Right lobe of liver (tissue), 6 donors: Measurements from ENCODE around the gene PRRC2A. TPM values are rescaled to one million over a fixed set of nuclear protein-coding genes. Genes with fewer than 3 reads are reported as not detected.

Experiments
- ATAC-seq, 4 donors: fragments of 200-7000 bp; cut with Tn5 transposase; one replicate each; pipeline ENCODE4 v1.9.1; 2020; ENCODE audit warnings: mild to moderate bottlenecking in 4 of 4, moderate library complexity in 4 of 4
- DNase-seq, 3 donors: peaks; one replicate each; pipeline ENCODE4 v3.0.0-alpha.2; 2020
- H3K27ac ChIP-seq, 3 donors: fragments of 200-600 bp; one replicate each; pipeline ENCODE4 v1.8.0; 2022
- H3K27me3 ChIP-seq, 2 donors: fragments of 200-600 bp; one replicate each; pipeline ENCODE4 v1.8.0; 2022
- H3K36me3 ChIP-seq, 4 donors: fragments of 200-600 bp; sonication (generic) in 1 of 4; one replicate each; pipeline versions ENCODE4 v1.5.1 to v1.8.0; 2017 to 2022; ENCODE audit warnings: control low read depth in 1 of 4
- H3K4me1 ChIP-seq, 4 donors: fragments of 200-600 bp; sonication (generic) in 1 of 4; one replicate each; pipeline versions ENCODE4 v1.5.1 to v1.8.0; 2017 to 2022; ENCODE audit warnings: control low read depth in 1 of 4
- H3K4me3 ChIP-seq, 3 donors: fragments of 200-600 bp; one replicate each; pipeline ENCODE4 v1.8.0; 2022
- H3K9me3 ChIP-seq, 4 donors: fragments of 200-600 bp; sonication (generic) in 1 of 4; one replicate each; pipeline versions ENCODE4 v1.5.1 to v1.8.0; 2017 to 2022; ENCODE audit warnings: control low read depth in 1 of 4
- POLR2A ChIP-seq: fragments of 450-650 bp; IDR thresholded peaks from one replicate; pipeline ENCODE4 v1.6.1; 2017; ENCODE audit warnings: antibody characterized with exemption, mild to moderate bottlenecking
- WGBS: methylation state at CpG from one replicate; pipeline ENCODE4 v1.1.6; 2018; ENCODE audit warnings: low coverage, low lambda C conversion rate; ENCODE audit not compliant: insufficient coverage; ENCODE audit errors: missing lambda C conversion rate; 5-methylcytosine and 5-hydroxymethylcytosine counted together
- intact Hi-C, 2 donors: fragments of 100-400 bp; cut with DNase I; formaldehyde crosslinking; loops; one replicate each; pipeline versions ENCODE4 v1.11.2 to v1.14.1; 2022
- microRNA-seq, 2 donors: library from miRNA; unstranded; fragments of <30 nt; microRNA quantifications; one replicate each; pipeline ENCODE4, GENCODE V29; 2019 to 2020
- small RNA-seq, 2 experiments: library from RNA; depleted of rRNA; stranded (forward); fragments of <200 nt; gene quantifications; one replicate each; pipeline ENCODE3, GENCODE V24; 2016
- total RNA-seq, 6 experiments: library from RNA; depleted of rRNA in 2 of 6; stranded (reverse); fragments of >200 nt in 2 of 6; fragmentation: NEBNext Ultra II Directional in 3 of 6; extraction: Animal tissue kit (Norgen Biotek cat#: 25700) in 3 of 6; gene quantifications; one replicate each; pipeline versions ENCODE4 v1.1.0 to v1.2.4, GENCODE V29; 2016 to 2023
- TF ChIP-seq, protein P1 (sequence below), 4 donors: fragments of 200-600 bp in 3 of 4; fragments of 450-650 bp in 1 of 4; IDR thresholded peaks; one replicate each; pipeline versions ENCODE4 v1.5.1 to v1.8.0; 2016 to 2022; ENCODE audit warnings: antibody characterized with exemption in 4 of 4, mild to moderate bottlenecking in 2 of 4
- donor health status: DM: no; HTN: yes; CAD: no.
- donor health status: DM: no; HTN: no; CAD: no.
- donor health status: DM: no; HTN: no; CAD: no.
- donor health status: DM: no; HTN: yes; CAD: no.
- donor health status: DM: no; HTN: yes; CAD: no.

The PRRC2A gene
- total RNA-seq, 6 experiments from 2014 or later = 34.7 to 59.6 (median 39.4) TPM

DNA sequence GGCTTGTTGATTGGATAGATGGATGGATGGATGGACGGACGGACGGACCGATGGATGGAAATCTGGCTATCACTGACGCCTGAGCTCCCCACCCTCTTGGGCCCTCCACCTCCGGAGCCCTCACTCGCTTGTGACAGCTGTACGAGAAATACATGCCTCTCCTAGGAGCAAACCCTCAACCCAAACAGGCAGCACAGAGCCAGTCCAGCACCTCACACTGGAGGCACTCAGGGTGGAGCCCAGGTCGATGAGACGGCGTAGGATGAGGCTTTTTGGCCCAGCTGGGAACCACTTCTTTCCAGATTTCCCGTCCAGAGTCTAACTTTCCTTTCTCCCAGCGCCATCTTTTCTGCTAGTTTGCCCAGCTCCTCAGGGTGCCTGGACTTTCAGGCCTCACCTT, 63.1 kb downstream of the PRRC2A start:
- ATAC-seq (no peak), DNase-seq (no peak)
- no peak overlapping the region for H3K4me3 ChIP-seq
- H3K27me3 ChIP-seq = no peaks in the 10 kb centered on the region
- TF ChIP-seq POLR2A = no peak
- TF ChIP-seq, protein P1, sequence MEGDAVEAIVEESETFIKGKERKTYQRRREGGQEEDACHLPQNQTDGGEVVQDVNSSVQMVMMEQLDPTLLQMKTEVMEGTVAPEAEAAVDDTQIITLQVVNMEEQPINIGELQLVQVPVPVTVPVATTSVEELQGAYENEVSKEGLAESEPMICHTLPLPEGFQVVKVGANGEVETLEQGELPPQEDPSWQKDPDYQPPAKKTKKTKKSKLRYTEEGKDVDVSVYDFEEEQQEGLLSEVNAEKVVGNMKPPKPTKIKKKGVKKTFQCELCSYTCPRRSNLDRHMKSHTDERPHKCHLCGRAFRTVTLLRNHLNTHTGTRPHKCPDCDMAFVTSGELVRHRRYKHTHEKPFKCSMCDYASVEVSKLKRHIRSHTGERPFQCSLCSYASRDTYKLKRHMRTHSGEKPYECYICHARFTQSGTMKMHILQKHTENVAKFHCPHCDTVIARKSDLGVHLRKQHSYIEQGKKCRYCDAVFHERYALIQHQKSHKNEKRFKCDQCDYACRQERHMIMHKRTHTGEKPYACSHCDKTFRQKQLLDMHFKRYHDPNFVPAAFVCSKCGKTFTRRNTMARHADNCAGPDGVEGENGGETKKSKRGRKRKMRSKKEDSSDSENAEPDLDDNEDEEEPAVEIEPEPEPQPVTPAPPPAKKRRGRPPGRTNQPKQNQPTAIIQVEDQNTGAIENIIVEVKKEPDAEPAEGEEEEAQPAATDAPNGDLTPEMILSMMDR (IDR thresholded peaks at IDR 0.05) = no peak
- intact Hi-C loops = loop anchor here (10.0 kb wide), 1 partner anchor 81 kb away; the partner anchor contains the start of gene SAPCD1 (in 2 of the 2)
- H3K4me1 ChIP-seq = peaks cover 0 to 16% (median 0%) of the 10 kb centered on the region in 4 donors
- H3K27ac ChIP-seq = peak overlapping the region in 1 of 3 donors; percentile 60
- H3K36me3 ChIP-seq = peaks cover 0 to 22% (median 7%) of the 10 kb centered on the region in 4 donors
- no peaks in the 10 kb centered on the region for H3K9me3 ChIP-seq
- 82% methylated on average over 6 of the region's 13 CpGs for WGBS

DNA sequence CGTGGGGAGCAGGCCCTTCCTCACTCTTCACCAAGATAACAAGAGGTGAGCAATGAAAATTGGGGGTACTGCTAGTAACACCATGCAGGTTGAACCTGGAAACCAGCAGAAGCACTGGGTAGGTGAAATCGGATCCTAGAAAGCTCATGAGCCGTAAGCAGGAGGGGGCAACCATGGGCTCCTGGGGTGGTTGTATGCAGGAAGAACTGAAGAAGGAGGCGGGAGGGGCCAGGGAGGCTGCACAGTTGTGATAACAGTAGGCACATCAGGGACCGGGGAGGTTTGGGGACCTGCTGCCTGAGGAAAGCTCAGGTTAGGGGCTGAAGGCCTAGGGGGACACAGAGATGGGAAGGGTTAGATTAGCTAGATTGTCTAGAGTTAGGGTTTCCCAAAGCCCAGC, 66.0 kb downstream of the PRRC2A start:
- no peaks in the 10 kb centered on the region for H3K27me3 ChIP-seq
- intact Hi-C loops = loop anchor here (10.0 kb wide), 1 partner anchor 78 kb away; the partner anchor contains the start of gene SAPCD1 (in 2 of the 2)
- peaks cover 0 to 43% (median 19%) of the 10 kb centered on the region in 4 donors for H3K36me3 ChIP-seq
- H3K27ac ChIP-seq = no peak overlapping the region
- H3K9me3 ChIP-seq = no peaks in the 10 kb centered on the region
- H3K4me1 ChIP-seq = peaks cover 0 to 6% (median 0%) of the 10 kb centered on the region in 4 donors
- ATAC-seq (no peak), DNase-seq (no peak)
- WGBS = 78% methylated on average over 4 of the region's 5 CpGs
- H3K4me3 ChIP-seq = no peak overlapping the region
- no peak for TF ChIP-seq POLR2A

DNA sequence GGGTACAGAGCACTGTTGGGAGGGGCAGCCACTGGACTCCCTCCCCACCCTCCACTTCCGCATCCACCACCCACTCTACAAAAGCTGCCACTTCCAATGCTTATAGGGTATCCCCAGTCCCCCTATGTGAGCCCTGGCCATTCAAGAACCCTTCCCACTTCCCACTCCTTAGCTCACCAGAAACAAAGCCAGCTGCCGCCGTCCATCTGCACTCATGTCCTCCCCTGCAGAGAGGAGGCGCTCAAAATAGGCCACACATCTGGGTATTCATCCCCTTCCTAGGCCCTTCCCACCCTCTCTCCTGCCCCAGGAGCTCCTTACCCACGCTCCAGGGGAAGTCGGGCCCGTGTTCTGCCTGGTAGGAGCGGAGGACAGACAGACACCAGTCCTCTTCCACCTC, 66.8 kb downstream of the PRRC2A start:
- Histone ChIP-seq H3K4me1 (peaks cover 0 to 5% (median 0%) of the 10 kb centered on the region in 4 donors), H3K27ac (no peak overlapping the region), H3K4me3 (no peak overlapping the region), H3K9me3 (no peaks in the 10 kb centered on the region), H3K27me3 (no peaks in the 10 kb centered on the region), H3K36me3 (peaks cover 0 to 52% (median 21%) of the 10 kb centered on the region in 4 donors)
- TF ChIP-seq, protein P1 (IDR thresholded peaks at IDR 0.05) = no peak
- TF ChIP-seq POLR2A = no peak
- intact Hi-C loops = loop anchor here (10.0 kb wide), 1 partner anchor 77 kb away; the partner anchor contains the start of gene SAPCD1 (in 2 of the 2)
- DNase-seq (no peak), ATAC-seq (no peak)
- WGBS = 74% methylated on average over 5 of the region's 8 CpGs

Small RNA genes within 50 kb of the gene (microRNA-seq; reads per million reads assigned to microRNA genes)
- gene MIR6832 = 0 reads per million in 2 donors

Small RNA genes within 50 kb of the gene (small RNA-seq; reads per million reads assigned to genes)
- gene MIR6832 = 0 reads per million in 2 experiments
- 0 reads per million in 2 experiments for gene RF00019
- gene SNORA38 = 4.7 to 13.7 reads per million in 2 experiments
- gene UQCRHP1 = 0 reads per million in 2 experiments

Other genes with a start within 250 kb of the PRRC2A start
- gene MICA, start 217.1 kb upstream of the PRRC2A start, total RNA-seq = 10 to 100 TPM in 1 of 6 experiments, 1 to 10 TPM in 5; 2.5 to 10.9 (median 6.1) TPM
- 1 to 10 TPM in 4 of 6 experiments, under 1 TPM in 2; 0.48 to 2.0 (median 1.2) TPM for gene MICB, start 122.6 kb upstream of the PRRC2A start, total RNA-seq
- gene MCCD1, start 91.8 kb upstream of the PRRC2A start, total RNA-seq = not detected
- 100 to 1,000 TPM in 3 of 6 experiments, 10 to 100 TPM in 3; 85.2 to 145 (median 102) TPM for gene DDX39B, start 78.7 kb upstream of the PRRC2A start, total RNA-seq
- under 1 TPM in 3 of 6 experiments, not detected in 3; 0.29 to 0.43 (median 0.42) TPM for gene ATP6V1G2, start 74.1 kb upstream of the PRRC2A start, total RNA-seq
- gene NFKBIL1, start 73.1 kb upstream of the PRRC2A start, total RNA-seq = 10 to 100 TPM in 1 of 6 experiments, 1 to 10 TPM in 5; 7.5 to 10.2 (median 8.3) TPM
- under 1 TPM in 1 of 6 experiments, not detected in 5; 0.20 TPM for gene LTA, start 48.4 kb upstream of the PRRC2A start, total RNA-seq
- 1 to 10 TPM in 1 of 6 experiments, under 1 TPM in 1, not detected in 4; 0.15 to 1.0 TPM for gene TNF, start 45.1 kb upstream of the PRRC2A start, total RNA-seq
- 1 to 10 TPM in 2 of 6 experiments, under 1 TPM in 4; 0.28 to 2.2 (median 0.62) TPM for gene LTB, start 38.3 kb upstream of the PRRC2A start, total RNA-seq
- 10 to 100 TPM in 1 of 6 experiments, 1 to 10 TPM in 5; 1.5 to 21.5 (median 6.7) TPM for gene LST1, start 34.4 kb upstream of the PRRC2A start, total RNA-seq
- under 1 TPM in 3 of 6 experiments, not detected in 3; 0.20 to 0.55 (median 0.46) TPM for gene NCR3, start 27.7 kb upstream of the PRRC2A start, total RNA-seq
- gene AIF1, start 5.5 kb upstream of the PRRC2A start, total RNA-seq = 10 to 100 TPM in 4 of 6 experiments, 1 to 10 TPM in 2; 6.7 to 28.5 (median 13.0) TPM
- 100 to 1,000 TPM; 114 to 196 (median 142) TPM for gene BAG6, start 31.9 kb downstream of the PRRC2A start, total RNA-seq
- gene APOM, start 35.2 kb downstream of the PRRC2A start, total RNA-seq = 100 to 1,000 TPM; 100 to 182 (median 116) TPM
- 1 to 10 TPM; 6.6 to 8.7 (median 7.6) TPM for gene C6orf47, start 40.1 kb downstream of the PRRC2A start, total RNA-seq
- 10 to 100 TPM in 1 of 6 experiments, 1 to 10 TPM in 5; 6.4 to 10.0 (median 8.0) TPM for gene GPANK1, start 44.3 kb downstream of the PRRC2A start, total RNA-seq
- 100 to 1,000 TPM in 2 of 6 experiments, 10 to 100 TPM in 4; 52.5 to 171 (median 64.5) TPM for gene CSNK2B, start 45.4 kb downstream of the PRRC2A start, total RNA-seq
- gene LY6G5B, start 49.3 kb downstream of the PRRC2A start, total RNA-seq = 1 to 10 TPM in 5 of 6 experiments, under 1 TPM in 1; 0.98 to 5.7 (median 2.6) TPM
- 1 to 10 TPM in 3 of 6 experiments, under 1 TPM in 3; 0.68 to 1.6 (median 1.2) TPM for gene LY6G5C, start 60.4 kb downstream of the PRRC2A start, total RNA-seq
- 10 to 100 TPM; 29.7 to 34.8 (median 31.2) TPM for gene ABHD16A, start 82.6 kb downstream of the PRRC2A start, total RNA-seq
- gene LY6G6F, start 86.2 kb downstream of the PRRC2A start, total RNA-seq = not detected
- not detected for gene LY6G6D, start 94.6 kb downstream of the PRRC2A start, total RNA-seq
- not detected for gene LY6G6C, start 101.0 kb downstream of the PRRC2A start, total RNA-seq
- under 1 TPM in 2 of 6 experiments, not detected in 4; 0.33 to 0.56 TPM for gene MPIG6B, start 102.7 kb downstream of the PRRC2A start, total RNA-seq
- gene DDAH2, start 108.6 kb downstream of the PRRC2A start, total RNA-seq = 10 to 100 TPM; 16.3 to 27.5 (median 19.1) TPM
- gene CLIC1, start 115.8 kb downstream of the PRRC2A start, total RNA-seq = 100 to 1,000 TPM in 1 of 6 experiments, 10 to 100 TPM in 5; 36.7 to 123 (median 62.0) TPM
- gene MSH5, start 119.3 kb downstream of the PRRC2A start, total RNA-seq = 1 to 10 TPM; 3.2 to 8.5 (median 4.3) TPM
- gene SAPCD1, start 141.9 kb downstream of the PRRC2A start, total RNA-seq = 1 to 10 TPM in 2 of 6 experiments, under 1 TPM in 3, not detected in 1; 0.62 to 1.6 (median 0.90) TPM
- 1 to 10 TPM; 1.2 to 5.2 (median 2.7) TPM for gene VWA7, start 156.6 kb downstream of the PRRC2A start, total RNA-seq
- 10 to 100 TPM; 31.0 to 58.1 (median 41.0) TPM for gene VARS1, start 175.0 kb downstream of the PRRC2A start, total RNA-seq
- gene LSM2, start 186.3 kb downstream of the PRRC2A start, total RNA-seq = 10 to 100 TPM; 11.0 to 26.1 (median 11.6) TPM
- gene HSPA1L, start 194.6 kb downstream of the PRRC2A start, total RNA-seq = 1 to 10 TPM in 1 of 6 experiments, under 1 TPM in 5; 0.37 to 1.2 (median 0.56) TPM
- 100 to 1,000 TPM in 2 of 6 experiments, 10 to 100 TPM in 4; 73.2 to 442 (median 80.2) TPM for gene HSPA1A, start 194.8 kb downstream of the PRRC2A start, total RNA-seq
- 100 to 1,000 TPM in 2 of 6 experiments, 10 to 100 TPM in 4; 41.5 to 144 (median 47.5) TPM for gene HSPA1B, start 207.0 kb downstream of the PRRC2A start, total RNA-seq
- 10 to 100 TPM; 20.3 to 44.8 (median 34.1) TPM for gene NEU1, start 242.1 kb downstream of the PRRC2A start, total RNA-seq